HepG2 (cell line): ENCODE results near the gene PRKACA. TPM values are rescaled to one million over a fixed set of nuclear protein-coding genes. Genes with fewer than 3 reads are reported as not detected.

Experiments used
- GLI4 ChIP-seq: sonication (generic); formaldehyde crosslinking; IDR thresholded peaks from 2 replicates; pipeline ENCODE4 v1.5.1; 2020; ENCODE audit warnings: missing genetic modification reagents, mild to moderate bottlenecking, moderate library complexity, borderline replicate concordance
- GZF1 ChIP-seq: sonication (generic); formaldehyde crosslinking; IDR thresholded peaks from 2 replicates; pipeline ENCODE4 v1.5.1; 2020; ENCODE audit warnings: mild to moderate bottlenecking, missing genetic modification reagents
- HNRNPLL ChIP-seq: fragments of 200-400 bp; formaldehyde crosslinking; IDR thresholded peaks from 2 replicates; pipeline ENCODE4 v1.6.1; 2017; ENCODE audit warnings: mild to moderate bottlenecking, low read depth, low read length; ENCODE audit not compliant: poor library complexity, severe bottlenecking
- KAT2B ChIP-seq: fragments of 150-350 bp; IDR thresholded peaks from 2 replicates; pipeline ENCODE4 v1.6.1; 2014; ENCODE audit warnings: low read depth, low read length, borderline replicate concordance
- KAT7 ChIP-seq: IDR thresholded peaks from 2 replicates; pipeline ENCODE4 v1.6.1; 2018; ENCODE audit warnings: borderline replicate concordance, missing compliant biosample characterization
- NRL ChIP-seq: sonication (generic); formaldehyde crosslinking; IDR thresholded peaks from 2 replicates; pipeline ENCODE4 v1.5.0; 2020; ENCODE audit warnings: missing genetic modification reagents, mild to moderate bottlenecking, moderate library complexity, borderline replicate concordance
- ZNF572 ChIP-seq: sonication (generic); formaldehyde crosslinking; IDR thresholded peaks from 2 replicates; pipeline ENCODE4 v1.5.1; 2020; ENCODE audit warnings: mild to moderate bottlenecking, missing genetic modification reagents
- polyA plus RNA-seq, 8 experiments: library from polyadenylated mRNA; depleted of rRNA in 3 of 8; stranded (reverse) in 7 of 8; unstranded in 1 of 8; fragments of >200 nt; fragmentation: Illumina TruSeq in 4 of 8; extraction: Trizol in 4 of 8; gene quantifications; 2 replicates each; pipeline versions ENCODE4 v1.2.1 to v1.2.3, GENCODE V29; 2011 to 2016; ENCODE audit warnings: low read depth in 4 of 8, missing spikeins in 1 of 8, mixed read lengths in 1 of 8; ENCODE audit not compliant: insufficient read depth in 1 of 8
- total RNA-seq, 5 experiments: library from RNA; depleted of rRNA; stranded (reverse); fragments of >200 nt; fragmentation: Illumina TruSeq; extraction: Trizol; gene quantifications; 2 replicates each; pipeline ENCODE4 v1.2.3, GENCODE V29; 2016; ENCODE audit warnings: low read depth in 1 of 5
- TF ChIP-seq, protein P1 (sequence below): IDR thresholded peaks from 2 replicates; pipeline ENCODE4 v1.6.1; 2012; ENCODE audit warnings: inconsistent platforms
- TF ChIP-seq, protein P2 (sequence below): sonication (generic); formaldehyde crosslinking; IDR thresholded peaks from 2 replicates; pipeline ENCODE4 v1.4.0; 2020; ENCODE audit warnings: mild to moderate bottlenecking, missing genetic modification reagents

PRKACA gene
- total and polyA plus RNA-seq, 2 of the 13 experiments (the other 11 are each of a cell fraction or from before 2014, with no cell fraction given): 11.0 to 18.2 TPM

DNA sequence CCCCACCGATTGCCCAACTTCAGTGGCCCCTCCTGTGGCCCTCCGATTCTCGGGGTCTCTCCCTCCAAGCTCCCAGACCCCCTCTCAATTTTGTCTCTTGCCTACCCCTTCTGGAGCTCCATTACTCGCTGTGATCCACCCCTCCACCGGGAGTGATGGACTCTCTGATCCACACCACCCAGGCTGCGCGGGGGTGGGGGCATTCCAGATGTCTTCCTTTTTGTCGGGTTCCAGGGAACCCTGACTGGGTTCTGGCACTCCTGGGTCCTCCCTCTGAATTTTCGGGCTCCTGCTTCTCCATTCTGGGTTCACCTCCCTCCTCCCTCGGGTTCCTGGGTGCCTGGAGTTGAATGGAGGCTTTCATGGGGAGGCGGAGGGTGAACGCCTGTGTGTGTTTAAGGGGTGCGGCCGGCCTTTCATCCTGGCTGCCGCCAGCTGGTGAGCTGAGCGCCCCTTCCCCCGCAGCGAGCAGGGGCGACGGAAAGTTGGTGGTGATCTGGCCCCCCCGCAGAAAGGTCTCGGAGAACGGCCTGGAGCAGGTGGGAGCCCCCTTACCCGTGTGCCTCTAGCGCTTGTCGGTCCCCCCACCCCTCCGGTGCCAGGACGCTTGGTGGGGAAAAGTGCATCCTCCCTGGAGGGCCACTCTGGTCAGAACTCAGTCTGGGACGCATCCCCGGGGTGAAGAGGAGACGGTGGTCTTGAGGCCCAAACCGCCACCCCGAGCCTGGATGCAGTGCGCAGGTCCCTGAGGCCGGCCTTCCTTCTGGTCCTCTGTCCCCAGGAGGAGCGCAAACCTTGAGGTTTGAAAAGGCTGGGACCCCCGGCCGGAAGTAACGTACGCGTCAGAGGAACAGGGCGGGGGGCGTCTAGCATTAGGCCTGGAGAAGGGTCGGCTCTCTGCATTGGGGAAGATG, 43.4 kb downstream of the PRKACA start (continued):
- TF ChIP-seq GLI4 (CRISPR knock-in tag): peak; percentile 76; the same call in 1 of the 2 replicates
- no peak for TF ChIP-seq KAT2B
- TF ChIP-seq, protein P1, sequence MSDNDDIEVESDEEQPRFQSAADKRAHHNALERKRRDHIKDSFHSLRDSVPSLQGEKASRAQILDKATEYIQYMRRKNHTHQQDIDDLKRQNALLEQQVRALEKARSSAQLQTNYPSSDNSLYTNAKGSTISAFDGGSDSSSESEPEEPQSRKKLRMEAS: 0 out of 2 replicates have a peak, but pooled peaks have one; percentile 17
- TF ChIP-seq, protein P2, sequence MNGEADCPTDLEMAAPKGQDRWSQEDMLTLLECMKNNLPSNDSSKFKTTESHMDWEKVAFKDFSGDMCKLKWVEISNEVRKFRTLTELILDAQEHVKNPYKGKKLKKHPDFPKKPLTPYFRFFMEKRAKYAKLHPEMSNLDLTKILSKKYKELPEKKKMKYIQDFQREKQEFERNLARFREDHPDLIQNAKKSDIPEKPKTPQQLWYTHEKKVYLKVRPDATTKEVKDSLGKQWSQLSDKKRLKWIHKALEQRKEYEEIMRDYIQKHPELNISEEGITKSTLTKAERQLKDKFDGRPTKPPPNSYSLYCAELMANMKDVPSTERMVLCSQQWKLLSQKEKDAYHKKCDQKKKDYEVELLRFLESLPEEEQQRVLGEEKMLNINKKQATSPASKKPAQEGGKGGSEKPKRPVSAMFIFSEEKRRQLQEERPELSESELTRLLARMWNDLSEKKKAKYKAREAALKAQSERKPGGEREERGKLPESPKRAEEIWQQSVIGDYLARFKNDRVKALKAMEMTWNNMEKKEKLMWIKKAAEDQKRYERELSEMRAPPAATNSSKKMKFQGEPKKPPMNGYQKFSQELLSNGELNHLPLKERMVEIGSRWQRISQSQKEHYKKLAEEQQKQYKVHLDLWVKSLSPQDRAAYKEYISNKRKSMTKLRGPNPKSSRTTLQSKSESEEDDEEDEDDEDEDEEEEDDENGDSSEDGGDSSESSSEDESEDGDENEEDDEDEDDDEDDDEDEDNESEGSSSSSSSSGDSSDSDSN (CRISPR knock-in tag): peak; percentile 5; the same call in 1 of the 2 replicates
- TF ChIP-seq NRL (CRISPR knock-in tag): 0 out of 2 replicates have a peak, but pooled peaks have one; percentile 30
- TF ChIP-seq ZNF572 (CRISPR knock-in tag): 0 out of 2 replicates have a peak, but pooled peaks have one; percentile 12
- no peak for TF ChIP-seq GZF1
- 0 out of 2 replicates have a peak, but pooled peaks have one; percentile 8 for TF ChIP-seq KAT7
- TF ChIP-seq HNRNPLL: peak; percentile 67
